ENCODE measurements around the gene SMIM29.

The SMIM29 gene

DNA sequence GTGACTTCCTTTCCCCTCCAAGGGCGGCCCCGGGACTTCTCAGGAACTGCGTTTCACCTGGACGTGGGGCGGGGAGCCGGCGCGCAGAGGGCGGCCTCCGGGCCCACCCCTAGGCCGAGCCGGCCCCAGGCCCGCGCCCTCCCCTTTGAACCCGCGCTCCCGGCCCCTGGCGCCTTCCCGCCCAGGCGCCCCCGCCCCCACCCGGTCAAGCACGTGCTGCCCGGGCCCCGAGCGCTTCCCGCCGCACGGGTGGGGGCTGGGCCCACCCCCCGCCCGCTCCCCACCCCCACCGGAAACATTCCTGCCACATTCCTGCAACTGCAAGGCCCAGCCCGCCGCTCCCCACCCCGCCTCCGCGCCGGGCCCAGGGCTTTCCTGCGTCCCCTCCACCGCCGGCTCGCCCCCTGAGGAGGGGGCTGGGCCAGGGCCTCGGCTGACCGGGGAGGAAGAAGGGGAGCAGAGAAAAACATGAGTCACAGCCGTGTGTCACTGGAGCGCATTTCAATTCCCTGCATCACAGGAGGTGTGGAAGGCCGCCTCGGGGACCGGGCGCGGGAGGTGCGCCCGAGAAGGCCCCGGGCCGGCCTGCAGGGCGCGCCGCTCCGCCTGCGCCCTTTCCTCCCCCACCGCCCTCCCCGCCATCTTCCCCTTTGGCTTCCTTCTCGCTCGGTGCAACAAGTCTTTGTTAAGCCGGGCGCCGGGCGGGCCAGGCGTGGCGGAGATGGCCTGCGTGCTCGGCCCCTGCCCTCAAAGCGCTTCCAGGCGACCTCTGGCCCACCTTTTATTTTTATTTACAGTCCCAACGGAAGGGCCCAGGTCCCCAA lies 13.3 kb downstream of the SMIM29 start:
- DNase-seq (ENCODE audit: low read depth): no peak
- H3K4me3 ChIP-seq (ENCODE audit: low read depth, low read length): no peak overlapping the region
- TF ChIP-seq, protein P1, sequence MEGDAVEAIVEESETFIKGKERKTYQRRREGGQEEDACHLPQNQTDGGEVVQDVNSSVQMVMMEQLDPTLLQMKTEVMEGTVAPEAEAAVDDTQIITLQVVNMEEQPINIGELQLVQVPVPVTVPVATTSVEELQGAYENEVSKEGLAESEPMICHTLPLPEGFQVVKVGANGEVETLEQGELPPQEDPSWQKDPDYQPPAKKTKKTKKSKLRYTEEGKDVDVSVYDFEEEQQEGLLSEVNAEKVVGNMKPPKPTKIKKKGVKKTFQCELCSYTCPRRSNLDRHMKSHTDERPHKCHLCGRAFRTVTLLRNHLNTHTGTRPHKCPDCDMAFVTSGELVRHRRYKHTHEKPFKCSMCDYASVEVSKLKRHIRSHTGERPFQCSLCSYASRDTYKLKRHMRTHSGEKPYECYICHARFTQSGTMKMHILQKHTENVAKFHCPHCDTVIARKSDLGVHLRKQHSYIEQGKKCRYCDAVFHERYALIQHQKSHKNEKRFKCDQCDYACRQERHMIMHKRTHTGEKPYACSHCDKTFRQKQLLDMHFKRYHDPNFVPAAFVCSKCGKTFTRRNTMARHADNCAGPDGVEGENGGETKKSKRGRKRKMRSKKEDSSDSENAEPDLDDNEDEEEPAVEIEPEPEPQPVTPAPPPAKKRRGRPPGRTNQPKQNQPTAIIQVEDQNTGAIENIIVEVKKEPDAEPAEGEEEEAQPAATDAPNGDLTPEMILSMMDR (IDR thresholded peaks at IDR 0.05; ENCODE audit: control insufficient read depth, extremely low read depth, insufficient read depth): no peak

DNA sequence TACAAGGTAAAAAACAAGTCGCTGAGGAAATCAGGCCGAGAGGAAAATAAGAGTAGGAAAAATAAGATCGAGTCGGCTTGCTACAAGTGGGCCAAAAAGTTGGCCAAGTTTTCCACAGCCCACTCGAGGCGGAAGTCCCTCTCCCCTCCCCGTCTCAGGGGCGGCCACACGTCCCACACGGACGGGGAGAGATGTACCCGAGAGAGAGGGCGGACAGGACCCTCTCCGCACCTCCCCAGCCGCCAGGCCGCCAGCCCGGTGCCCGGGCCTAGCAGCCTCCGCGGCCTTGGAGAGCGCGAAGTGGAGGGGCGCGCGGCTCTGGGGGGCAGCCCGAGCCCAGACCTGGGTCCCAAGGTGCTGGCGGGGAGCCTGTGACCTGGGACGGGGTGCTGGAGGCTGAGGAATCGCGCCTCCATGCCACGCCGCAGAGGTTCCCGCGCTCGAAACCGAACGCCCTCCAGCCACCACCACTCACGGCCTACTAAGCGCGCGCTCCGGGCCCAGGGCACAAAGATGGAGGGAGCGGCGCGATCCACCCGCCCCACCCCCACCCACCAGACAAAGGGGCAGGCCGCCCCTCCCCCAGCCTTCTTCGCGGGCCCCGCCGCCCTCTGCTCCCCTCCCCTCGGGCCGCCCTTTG lies 14.0 kb downstream of the SMIM29 start:
- no peak for DNase-seq (ENCODE audit: low read depth)
- H3K4me3 ChIP-seq (ENCODE audit: low read depth, low read length): no peak overlapping the region
- TF ChIP-seq, protein P1 (IDR thresholded peaks at IDR 0.05; ENCODE audit: control insufficient read depth, extremely low read depth, insufficient read depth): no peak

DNA sequence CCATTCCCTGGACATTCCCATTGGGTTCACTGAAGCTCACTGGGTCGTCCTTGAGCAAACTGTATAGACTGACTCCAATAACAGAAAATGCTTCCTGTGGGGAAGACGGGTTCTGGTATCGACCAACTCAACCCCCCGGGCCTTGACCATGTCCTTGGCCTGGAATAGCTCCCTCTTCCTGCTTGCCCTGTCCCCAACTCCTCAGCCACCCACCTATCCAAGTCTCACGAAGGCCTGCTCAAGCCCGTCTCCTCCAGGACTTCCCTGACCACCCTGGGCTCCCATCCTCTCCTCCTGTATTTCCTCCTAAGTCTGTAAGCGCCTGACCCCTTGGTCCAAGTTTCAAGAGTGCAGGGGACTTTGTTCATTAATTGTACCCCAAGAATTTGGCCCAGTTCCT lies 14.9 kb downstream of the SMIM29 start:
- no peak overlapping the region for H3K4me3 ChIP-seq (ENCODE audit: low read depth, low read length)
- DNase-seq (ENCODE audit: low read depth): no peak
- TF ChIP-seq, protein P1 (IDR thresholded peaks at IDR 0.05; ENCODE audit: control insufficient read depth, extremely low read depth, insufficient read depth): no peak

DNA sequence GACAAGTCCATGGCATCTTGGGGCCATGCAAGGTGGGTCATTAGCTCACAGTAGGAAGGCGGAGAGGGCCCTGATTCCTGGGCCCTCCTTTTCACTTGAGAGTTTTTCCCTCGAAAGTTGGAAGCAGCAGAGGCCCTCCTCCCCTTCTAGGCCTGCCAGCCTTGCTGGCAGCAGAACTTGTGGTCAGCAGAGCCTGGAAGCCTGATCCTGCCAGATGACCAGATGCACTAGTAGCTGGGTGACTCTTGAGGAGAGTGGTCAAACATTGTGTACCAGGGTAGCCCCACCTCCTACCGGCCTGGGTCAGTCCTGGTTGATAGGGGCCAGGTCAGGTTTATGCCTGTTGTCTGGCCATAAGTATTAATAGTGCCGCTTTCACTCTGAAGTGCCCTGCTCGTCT lies 15.9 kb downstream of the SMIM29 start:
- TF ChIP-seq, protein P1 (IDR thresholded peaks at IDR 0.05; ENCODE audit: control insufficient read depth, extremely low read depth, insufficient read depth): no peak
- no peak for DNase-seq (ENCODE audit: low read depth)
- H3K4me3 ChIP-seq (ENCODE audit: low read depth, low read length): no peak overlapping the region

DNA sequence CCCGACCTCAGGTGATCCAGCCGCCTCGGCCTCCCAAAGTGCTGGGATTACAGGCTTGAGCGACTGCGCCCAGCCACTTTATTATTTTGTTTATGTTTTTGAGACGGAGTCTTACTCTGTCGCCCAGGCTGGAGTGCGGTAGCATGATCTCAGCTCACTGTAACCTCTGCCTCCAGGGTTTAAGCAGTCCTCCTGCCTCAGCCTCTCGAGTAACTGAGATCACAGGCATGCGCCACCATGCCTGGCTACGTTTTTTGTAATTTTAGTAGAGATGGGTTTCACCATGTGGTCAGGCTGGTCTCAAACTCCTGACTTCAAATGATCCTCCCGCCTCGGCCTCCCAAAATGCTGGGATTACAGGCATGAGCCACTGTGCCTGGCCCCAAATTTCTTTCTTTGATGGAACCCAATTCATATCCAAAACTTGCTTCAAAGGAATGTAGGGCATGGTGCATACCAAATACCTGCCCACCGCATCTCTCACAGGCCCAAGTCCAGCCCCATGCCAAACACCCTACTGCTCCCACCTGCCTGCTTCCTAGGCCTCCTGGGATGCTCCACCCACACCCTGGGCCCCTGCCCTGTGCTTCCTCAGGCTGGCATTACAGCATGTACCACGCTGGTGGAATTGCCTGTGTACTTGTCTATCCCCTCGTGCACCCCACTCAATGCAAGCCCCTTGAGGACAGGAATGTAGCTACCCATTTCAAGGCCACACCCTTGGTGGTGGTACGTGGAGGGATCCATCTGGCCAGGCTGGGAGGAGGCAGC lies 17.1 kb downstream of the SMIM29 start:
- H3K4me3 ChIP-seq (ENCODE audit: low read depth, low read length): no peak overlapping the region
- TF ChIP-seq, protein P1 (IDR thresholded peaks at IDR 0.05; ENCODE audit: control insufficient read depth, extremely low read depth, insufficient read depth): no peak
- DNase-seq (ENCODE audit: low read depth): no peak

DNA sequence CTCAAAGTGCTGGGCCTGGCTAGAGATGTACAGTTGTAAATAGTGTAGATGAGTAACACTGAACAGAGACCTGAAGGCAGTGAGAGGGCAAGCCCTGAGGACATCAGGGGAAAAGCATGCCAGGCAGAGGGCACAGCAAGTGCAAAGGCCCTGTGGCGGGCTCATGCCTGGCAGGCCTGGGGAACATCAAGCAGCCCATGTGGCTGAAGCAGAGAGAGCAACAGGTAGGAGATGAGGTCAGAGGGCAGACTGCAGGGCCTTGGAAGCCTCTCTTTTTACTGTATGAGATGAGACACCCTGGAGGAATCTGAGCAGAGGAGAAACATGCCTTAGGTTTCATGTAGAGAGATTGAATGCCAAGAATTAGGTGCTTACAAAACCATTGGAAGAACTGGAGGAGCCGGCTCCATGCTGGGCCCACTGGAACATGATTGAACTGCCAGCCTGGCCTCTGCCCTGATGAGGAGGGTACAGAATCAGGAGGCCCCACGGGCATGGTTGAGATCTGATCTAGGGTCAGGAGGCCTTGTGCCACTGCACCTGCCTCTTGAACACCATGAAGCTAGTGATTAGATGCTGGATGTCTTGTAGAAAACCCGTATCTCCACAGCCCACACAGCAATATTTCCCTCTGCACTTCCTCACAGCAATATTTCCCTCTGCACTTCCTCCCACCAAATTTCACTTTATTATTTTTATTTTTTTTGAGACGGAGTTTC lies 18.0 kb downstream of the SMIM29 start:
- DNase-seq (ENCODE audit: low read depth): no peak
- H3K4me3 ChIP-seq (ENCODE audit: low read depth, low read length): no peak overlapping the region
- TF ChIP-seq, protein P1 (IDR thresholded peaks at IDR 0.05; ENCODE audit: control insufficient read depth, extremely low read depth, insufficient read depth): no peak
